Measurements from ENCODE around the gene BCL7A. TPM values are rescaled to one million over a fixed set of nuclear protein-coding genes. Genes with fewer than 3 reads are reported as not detected.
A peak's percentile ranks its signal among the peaks of the same experiment; 100 is the strongest.

Gene BCL7A
- total RNA-seq, 1 donor from 2014 or later, result 49.3 TPM

GRCh38 chr12:122020795-122021192 is 890 bp upstream of the BCL7A start:
- Mint-ChIP-seq H3K9me3 (ENCODE audit: low read depth) (no peaks in the 10 kb centered on the region), H3K4me3 (ENCODE audit: low read depth) (peak overlapping the region; percentile 90), H3K27ac (peak overlapping the region; percentile 94), H3K4me1 (ENCODE audit: low read depth) (peaks cover 11% of the 10 kb centered on the region), H3K27me3 (no peaks in the 10 kb centered on the region), H3K36me3 (ENCODE audit: insufficient read depth) (no peaks in the 10 kb centered on the region)
- TF ChIP-seq, protein P1, sequence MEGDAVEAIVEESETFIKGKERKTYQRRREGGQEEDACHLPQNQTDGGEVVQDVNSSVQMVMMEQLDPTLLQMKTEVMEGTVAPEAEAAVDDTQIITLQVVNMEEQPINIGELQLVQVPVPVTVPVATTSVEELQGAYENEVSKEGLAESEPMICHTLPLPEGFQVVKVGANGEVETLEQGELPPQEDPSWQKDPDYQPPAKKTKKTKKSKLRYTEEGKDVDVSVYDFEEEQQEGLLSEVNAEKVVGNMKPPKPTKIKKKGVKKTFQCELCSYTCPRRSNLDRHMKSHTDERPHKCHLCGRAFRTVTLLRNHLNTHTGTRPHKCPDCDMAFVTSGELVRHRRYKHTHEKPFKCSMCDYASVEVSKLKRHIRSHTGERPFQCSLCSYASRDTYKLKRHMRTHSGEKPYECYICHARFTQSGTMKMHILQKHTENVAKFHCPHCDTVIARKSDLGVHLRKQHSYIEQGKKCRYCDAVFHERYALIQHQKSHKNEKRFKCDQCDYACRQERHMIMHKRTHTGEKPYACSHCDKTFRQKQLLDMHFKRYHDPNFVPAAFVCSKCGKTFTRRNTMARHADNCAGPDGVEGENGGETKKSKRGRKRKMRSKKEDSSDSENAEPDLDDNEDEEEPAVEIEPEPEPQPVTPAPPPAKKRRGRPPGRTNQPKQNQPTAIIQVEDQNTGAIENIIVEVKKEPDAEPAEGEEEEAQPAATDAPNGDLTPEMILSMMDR (IDR thresholded peaks at IDR 0.05; ENCODE audit: unreplicated experiment), result no peak
- DNase-seq (ENCODE audit: low spot score, unreplicated experiment), result no peak

DNA sequence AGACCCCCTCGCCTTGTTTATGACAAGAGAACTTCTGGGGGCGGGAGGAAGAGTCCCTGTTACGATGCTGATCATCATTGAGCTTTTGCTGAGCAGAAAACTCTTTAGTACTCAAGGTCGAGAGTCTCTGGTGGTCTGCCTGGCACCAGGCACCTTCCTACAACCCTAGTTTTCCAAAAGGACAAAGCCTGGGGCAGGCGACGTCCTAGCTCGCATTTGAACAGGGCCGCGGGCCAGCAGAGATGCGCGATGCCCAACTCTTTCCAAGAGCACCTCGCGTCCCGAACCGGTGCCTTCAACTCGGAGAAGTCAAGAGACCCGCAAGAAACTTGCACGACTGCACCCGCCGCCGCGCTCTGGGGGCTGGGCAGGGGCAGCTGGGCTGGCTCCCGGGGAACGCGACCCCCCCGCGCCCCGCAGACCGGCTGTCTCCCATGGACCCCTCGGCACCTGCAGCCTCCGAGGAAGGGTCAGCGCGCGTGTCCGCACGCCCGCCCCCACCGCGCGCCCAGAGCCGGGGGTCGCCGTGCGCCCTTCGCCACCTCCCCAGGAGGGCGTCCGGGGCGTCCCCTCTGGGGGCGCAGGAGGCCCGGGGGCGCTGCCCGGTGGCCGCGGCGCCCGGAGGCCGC is 377 bp upstream of the BCL7A start:
- Mint-ChIP-seq H3K4me1 (ENCODE audit: low read depth) (peaks cover 11% of the 10 kb centered on the region), H3K27ac (peak overlapping the region; percentile 94), H3K4me3 (ENCODE audit: low read depth) (peak overlapping the region; percentile 90), H3K27me3 (no peaks in the 10 kb centered on the region), H3K36me3 (ENCODE audit: insufficient read depth) (no peaks in the 10 kb centered on the region), H3K9me3 (ENCODE audit: low read depth) (no peaks in the 10 kb centered on the region)
- peak; percentile 32 for DNase-seq (ENCODE audit: low spot score, unreplicated experiment)
- TF ChIP-seq, protein P1 (IDR thresholded peaks at IDR 0.05; ENCODE audit: unreplicated experiment), result no peak

GRCh38 chr12:122022393-122023338 is 982 bp downstream of the BCL7A start:
- H3K4me3 Mint-ChIP-seq (ENCODE audit: low read depth), result peak overlapping the region; percentile 90
- peak; percentile 23 for DNase-seq (ENCODE audit: low spot score, unreplicated experiment)
- H3K9me3 Mint-ChIP-seq (ENCODE audit: low read depth), result no peaks in the 10 kb centered on the region
- no peaks in the 10 kb centered on the region for H3K36me3 Mint-ChIP-seq (ENCODE audit: insufficient read depth)
- TF ChIP-seq, protein P1 (IDR thresholded peaks at IDR 0.05; ENCODE audit: unreplicated experiment), result no peak
- peaks cover 18% of the 10 kb centered on the region for H3K4me1 Mint-ChIP-seq (ENCODE audit: low read depth)
- H3K27ac Mint-ChIP-seq, result peak overlapping the region; percentile 98
- no peaks in the 10 kb centered on the region for H3K27me3 Mint-ChIP-seq

DNA sequence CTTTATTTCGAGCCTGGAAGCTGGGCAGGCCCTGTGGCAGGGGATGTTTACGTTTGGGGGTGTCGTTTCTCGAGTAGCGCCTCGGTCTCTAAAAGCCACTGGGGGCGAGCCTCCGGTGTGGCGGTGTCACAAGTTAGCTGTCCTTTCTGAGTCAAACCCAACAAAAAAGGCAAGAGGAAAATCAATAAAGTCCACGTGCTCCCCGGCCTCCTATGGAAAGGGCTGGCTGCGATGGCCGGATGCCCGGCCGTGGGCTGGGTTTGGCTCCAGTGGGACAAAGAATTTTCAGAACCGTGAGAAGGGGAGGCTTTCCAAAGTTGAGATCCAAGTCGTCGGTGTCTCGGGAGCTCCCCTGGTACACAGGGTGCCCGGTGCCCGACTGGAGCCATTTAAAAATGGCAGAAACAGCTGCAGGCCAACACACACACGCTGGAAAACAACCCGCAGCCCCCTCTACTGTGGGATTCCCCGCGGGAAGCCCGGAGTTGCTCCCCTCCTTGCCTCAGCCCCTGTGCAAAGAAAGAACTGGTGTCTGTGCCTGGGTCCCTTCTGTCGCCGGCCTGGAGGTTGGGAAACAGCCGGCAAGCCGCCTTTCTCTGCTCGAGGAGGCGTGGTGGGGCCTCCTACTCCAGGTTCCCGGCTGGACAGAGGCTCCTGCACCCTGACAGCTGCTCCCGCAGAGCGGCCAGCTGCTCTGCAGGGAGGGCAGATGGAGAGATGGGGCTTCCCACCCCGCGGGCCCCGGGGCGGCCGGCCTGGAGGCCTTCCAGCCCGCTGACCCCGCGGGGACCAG is 1.9 kb downstream of the BCL7A start:
- H3K4me1 Mint-ChIP-seq (ENCODE audit: low read depth), result peaks cover 21% of the 10 kb centered on the region
- no peaks in the 10 kb centered on the region for H3K36me3 Mint-ChIP-seq (ENCODE audit: insufficient read depth)
- H3K4me3 Mint-ChIP-seq (ENCODE audit: low read depth), result peak overlapping the region; percentile 90
- H3K27me3 Mint-ChIP-seq, result no peaks in the 10 kb centered on the region
- peak; percentile 26 for DNase-seq (ENCODE audit: low spot score, unreplicated experiment)
- H3K9me3 Mint-ChIP-seq (ENCODE audit: low read depth), result no peaks in the 10 kb centered on the region
- peak overlapping the region; percentile 98 for H3K27ac Mint-ChIP-seq
- TF ChIP-seq, protein P1 (IDR thresholded peaks at IDR 0.05; ENCODE audit: unreplicated experiment), result no peak

All from progenitor cell of endocrine pancreas (in vitro differentiated cells).